GM21360 (cell line): ENCODE results near the gene ZNF556.
"Not testable (repeated sequence)": the region's sequence is repeated elsewhere in the genome, so short reads cannot be mapped to it uniquely, and the experiment has no call there.

ENCODE experiments used
- ATAC-seq: cut with Tn5 transposase; IDR thresholded peaks from one replicate; pipeline ENCODE4 v1.9.1; 2021; ENCODE audit warnings: mild to moderate bottlenecking, moderate library complexity; ENCODE audit not compliant: unreplicated experiment

Gene ZNF556

DNA sequence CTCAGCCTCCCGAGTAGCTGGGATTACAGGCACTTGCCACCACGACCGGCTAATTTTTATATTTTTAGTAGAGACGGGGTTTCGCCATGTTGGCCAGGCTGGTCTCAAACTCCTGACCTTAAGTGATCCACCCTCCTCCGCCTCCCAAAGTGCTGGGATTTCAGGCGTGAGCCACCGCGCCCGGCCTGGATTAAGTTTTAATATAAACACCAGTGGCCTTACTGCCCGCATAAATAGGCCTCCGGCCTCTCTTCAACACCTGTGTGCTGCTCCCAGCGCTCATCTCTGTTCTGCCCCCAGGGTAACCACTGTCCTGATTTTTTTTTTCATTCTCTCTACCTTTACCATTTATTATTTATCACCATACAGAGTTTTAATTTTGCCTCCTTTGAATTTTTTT, 36.2 kb downstream of the ZNF556 start:
- ATAC-seq: not testable (repeated sequence)

DNA sequence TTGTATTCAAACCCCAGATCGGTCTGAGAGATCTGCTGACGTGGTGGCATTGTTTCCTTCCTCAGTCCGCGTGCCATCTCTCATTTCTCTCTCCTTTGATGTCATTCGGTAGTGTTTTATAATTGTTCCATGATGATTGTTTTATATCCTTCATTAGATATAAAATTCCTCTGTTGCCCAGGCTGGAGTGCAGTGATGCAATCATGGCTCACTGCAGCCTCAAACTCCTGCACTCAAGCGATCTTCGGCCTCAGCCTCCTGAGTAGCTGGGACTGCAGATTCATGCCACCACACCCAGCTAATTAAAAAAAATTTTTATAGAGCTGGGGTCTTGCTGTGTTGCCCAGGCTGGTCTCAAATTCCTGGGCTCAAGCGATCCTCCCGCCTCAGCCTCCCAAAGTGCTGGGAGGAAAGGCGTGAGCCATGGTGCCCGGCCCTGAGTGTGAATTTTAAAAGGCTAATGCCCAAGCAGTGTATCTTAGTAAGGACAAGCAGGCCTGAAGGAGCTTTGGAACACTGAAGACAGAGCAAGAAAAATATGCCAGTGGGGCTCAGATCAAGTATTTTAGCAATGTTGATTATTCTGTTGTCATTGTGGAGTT, 38.9 kb downstream of the ZNF556 start:
- ATAC-seq: no peak

DNA sequence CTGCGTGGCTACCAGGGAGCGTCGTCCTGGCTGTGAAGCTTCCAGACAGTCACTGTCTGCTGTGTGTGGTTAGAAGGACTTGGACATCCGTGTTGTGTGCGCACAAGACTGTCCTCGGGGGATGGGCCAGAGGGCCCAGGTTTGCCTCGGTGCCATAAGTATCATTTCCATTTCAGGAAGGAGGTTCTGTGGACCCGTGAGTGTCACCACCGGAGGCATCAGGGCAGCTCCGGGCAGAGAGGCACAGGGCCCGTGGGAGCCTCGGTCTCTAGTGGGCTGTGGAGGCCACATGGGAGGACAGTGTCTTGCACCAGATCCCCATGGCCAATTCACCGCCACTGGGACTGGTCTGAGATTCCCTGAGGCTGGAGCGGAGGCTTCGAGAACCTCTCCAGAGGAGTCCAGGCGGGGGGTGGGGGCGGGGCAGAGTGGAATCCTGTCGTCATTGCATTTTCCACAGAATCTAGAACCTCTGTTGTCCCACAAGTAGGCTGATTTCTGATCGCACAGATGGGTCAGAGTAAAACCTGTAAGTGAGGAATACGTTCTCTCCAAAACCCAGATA, 39.6 kb downstream of the ZNF556 start:
- ATAC-seq: no peak

DNA sequence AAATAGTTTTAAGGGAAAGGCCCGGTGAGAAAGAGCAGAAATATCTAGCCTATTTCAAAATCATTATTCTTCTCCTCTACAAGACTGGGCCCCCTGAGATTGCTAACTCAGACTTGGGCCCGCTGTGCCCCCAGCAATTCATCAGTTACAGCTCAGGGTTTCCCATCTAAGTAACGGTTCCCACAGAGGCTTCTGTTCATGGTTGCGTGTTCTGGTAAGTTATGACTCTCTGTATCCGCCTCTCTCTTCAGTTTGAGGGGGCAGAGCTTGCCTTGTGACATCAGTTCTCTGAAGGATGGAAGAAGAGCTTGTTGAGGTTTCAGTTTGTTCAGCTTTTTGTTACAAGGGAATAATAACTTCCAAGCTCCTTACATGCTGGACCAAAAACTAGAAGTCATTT, 45.2 kb downstream of the ZNF556 start:
- ATAC-seq: no peak

DNA sequence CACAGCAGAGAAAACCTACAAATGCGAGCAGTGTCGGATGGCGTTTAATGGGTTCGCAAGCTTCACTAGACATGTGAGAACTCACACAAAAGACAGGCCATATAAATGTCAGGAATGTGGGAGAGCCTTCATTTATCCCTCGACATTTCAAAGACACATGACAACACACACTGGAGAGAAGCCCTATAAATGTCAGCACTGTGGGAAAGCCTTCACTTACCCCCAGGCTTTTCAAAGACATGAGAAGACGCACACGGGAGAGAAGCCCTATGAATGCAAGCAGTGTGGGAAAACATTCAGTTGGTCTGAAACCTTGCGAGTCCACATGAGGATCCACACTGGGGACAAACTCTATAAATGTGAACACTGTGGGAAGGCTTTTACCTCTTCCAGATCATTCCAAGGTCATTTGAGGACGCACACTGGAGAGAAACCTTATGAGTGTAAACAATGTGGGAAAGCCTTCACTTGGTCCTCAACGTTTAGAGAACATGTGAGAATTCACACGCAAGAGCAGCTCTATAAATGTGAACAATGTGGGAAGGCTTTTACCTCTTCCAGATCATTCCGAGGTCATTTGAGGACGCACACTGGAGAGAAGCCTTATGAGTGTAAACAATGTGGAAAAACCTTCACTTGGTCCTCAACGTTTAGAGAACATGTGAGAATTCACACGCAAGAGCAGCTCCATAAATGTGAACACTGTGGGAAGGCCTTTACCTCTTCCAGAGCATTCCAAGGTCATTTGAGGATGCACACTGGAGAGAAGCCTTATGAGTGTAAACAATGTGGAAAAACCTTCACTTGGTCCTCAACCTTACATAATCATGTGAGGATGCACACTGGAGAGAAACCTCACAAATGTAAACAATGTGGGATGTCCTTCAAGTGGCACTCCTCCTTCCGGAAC, 50.4 kb downstream of the ZNF556 start:
- ATAC-seq: no peak

DNA sequence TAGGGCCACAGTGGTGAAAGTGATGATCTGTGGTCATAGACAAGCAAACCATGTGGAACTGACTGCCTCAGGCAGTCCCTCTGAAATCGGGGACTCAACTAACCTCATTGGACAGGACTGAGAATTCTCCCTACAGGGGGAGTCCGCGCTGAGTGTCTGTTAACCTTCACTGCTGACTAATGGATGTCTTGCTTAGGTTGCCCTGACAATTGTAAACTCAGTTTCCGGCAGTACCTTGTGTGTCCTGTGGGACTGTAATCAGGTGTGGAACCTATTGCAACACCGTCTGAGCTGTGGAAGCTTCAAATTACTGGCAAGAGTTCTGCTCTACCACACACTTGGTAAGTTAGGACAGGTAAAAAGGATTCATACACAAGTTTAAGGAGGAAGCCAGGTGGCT, 55.9 kb downstream of the ZNF556 start:
- no peak for ATAC-seq

DNA sequence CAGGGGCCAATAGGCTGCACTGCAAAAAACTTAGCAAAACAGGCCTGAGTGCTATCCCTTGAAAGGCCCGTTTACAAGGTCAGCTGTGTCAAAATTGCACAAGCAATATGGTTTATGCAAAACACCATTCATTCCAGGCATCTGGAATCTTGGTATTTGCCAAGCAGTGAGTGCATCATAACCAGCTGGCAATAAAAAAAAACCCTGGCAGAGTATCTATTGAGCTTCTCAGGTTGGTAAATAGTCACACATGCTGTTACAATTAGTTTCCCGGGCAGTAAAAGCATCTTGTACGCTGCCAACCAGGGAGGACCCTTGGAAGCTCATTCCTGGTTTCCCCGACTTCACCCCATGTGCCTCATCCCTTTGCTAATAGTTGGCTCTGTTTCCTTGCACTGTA, 56.4 kb downstream of the ZNF556 start:
- ATAC-seq: no peak

DNA sequence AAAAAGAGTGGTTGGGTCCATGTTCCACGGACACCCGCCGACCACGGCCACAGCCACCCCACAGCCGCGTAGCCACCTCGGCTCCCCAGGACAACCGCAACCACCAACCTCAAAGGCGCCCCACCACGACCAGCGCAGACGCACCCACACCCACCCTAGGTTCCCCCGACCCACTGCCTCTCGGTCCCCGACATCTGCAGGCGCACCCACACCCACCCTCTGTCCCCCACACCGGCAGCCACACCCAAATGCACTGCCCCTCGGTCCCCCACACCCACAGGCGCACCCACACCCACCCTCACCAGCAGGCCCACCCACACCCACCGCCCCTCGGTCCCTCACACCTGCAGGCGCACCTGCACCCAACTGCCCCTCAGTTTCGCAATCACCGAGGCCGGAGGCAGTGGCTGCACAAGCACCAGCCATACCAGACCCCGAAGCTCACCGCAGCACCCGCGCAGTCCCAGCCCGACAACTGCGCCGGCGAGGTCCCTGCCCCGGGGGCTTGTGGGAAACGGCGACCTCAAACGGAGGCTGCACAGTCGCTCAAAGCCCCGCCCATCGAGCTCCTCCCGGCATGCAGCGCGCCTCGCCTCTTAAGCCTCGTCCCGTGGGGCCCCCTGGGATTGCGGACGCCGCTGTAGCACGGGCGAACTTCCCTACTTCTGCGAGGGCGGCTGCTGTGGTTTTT, 59.4 kb downstream of the ZNF556 start:
- no peak for ATAC-seq

DNA sequence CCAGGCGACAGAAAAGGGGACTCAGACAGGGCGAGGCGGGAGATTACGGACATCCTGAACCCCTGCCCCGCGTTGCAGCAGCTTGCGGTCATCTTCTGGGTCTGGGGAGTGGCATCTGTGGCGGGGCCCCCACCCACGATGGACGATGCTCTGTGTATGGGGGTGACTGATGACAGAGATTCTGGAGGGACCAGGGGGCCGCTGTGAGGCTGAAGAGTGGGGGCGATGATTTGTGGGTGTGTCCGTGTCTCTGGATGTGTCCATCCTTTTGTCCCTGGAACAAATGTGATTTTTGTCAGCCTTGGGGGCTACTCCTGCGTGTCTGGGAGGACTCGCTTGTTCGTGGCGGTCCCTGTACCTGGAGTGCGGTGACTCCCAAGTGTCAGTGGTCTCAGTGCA, 59.9 kb downstream of the ZNF556 start:
- ATAC-seq: no peak
